Activated CD4-positive, alpha-beta T cell treated with anti-CD3 and anti-CD28 coated beads, Interleukin-2, amount 50 U/mL, for 16 hours (primary cell): ENCODE results near the gene SLC16A12.
"Not testable (repeated sequence)": the region's sequence is repeated elsewhere in the genome, so short reads cannot be mapped to it uniquely, and the experiment has no call there.

Experiments
- DNase-seq: peaks from one replicate; pipeline ENCODE4 v3.0.0-alpha.2; 2020

SLC16A12 gene

DNA sequence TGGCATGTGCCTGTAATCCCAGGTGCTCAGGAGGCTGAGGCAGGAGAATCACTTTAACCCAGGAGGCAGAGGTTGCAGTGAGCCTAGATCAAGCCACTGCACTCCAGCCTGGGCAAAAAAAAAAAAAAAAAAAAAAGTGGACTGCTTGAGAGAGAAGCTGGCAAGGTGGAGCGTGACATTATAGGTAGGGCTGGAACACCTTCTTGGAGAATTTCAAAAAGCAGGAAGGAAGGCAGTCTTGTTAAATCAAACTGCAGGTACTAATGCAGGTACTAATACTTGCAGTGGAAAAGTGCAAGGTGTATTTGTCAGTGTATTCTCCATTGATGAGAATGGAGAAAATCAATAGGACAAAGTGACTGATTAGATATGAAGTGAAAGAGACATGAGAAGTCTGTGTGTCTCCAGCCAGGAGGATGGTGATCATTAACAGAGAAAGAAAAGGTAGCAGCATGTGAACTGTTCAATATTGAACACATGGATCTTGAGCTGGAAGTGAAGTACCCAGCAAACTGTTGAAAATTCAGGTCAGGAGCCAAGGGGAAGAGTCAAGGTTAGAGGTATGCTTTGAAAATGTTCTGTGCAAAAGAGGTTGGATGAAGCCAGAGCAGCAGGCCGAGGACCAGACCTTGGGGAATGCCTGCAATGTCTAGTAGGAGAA is 12.6 kb upstream of the SLC16A12 start:
- DNase-seq, result no peak

DNA sequence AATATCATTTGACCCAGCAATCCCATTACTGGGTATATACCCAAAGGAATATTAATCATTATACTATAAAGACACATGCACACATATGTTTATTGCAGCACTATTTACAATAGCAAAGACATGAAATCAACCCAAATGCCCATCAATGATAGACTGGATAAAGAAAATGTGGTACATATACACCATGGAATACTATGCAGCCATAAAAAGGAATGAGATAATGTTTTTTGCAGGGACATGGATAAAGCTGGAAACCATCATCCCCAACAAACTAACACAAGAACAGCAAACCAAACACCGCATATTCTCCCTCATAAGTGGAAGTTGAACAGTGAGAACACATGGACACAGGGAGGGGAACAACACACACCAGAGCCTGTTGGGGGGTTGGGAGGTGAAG is 11.3 kb upstream of the SLC16A12 start:
- DNase-seq, result not testable (repeated sequence)

DNA sequence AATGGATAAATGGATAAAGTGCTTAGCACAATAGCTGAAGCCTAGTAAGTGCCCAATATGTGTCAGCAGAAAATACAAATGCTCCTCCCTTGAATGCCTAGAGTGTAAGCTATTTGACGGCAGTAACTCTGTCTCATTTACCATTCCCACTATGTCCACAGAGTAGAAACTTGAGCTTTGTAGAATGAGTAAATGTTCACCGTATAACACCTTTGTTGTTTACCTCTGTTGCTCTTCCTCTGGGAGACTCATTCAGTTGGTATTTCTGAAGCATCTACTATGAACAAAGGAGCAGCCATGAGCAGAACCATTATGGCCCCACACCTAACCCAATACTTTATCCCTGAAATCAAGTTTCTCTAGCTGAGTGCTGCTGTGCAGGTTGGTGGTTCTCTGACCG is 8.4 kb upstream of the SLC16A12 start:
- DNase-seq, result no peak

DNA sequence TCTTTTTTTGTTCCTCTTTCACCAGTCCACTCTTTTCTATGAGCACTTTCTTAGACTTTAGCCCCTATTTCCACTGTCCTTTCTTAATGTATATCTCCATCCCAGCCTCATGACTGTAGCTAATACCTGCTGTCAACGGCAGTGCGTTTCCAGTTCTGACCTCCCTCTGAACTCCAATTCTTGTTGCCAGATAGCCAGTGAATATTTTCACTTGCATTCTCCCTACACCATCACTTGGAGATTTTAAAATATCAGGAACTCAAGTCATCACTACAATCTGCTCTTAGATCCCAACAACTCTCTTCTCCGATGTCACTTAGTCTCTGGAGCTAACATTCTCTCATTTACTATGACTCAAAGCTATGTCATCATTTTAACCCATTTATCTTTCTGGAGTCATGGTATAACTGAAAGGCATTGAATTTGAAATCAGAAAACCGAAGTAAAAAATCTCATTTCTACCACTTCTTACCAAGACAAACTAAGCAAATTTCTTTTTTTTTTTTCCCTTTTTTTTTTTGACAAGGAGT is 5.1 kb upstream of the SLC16A12 start:
- DNase-seq, result no peak

DNA sequence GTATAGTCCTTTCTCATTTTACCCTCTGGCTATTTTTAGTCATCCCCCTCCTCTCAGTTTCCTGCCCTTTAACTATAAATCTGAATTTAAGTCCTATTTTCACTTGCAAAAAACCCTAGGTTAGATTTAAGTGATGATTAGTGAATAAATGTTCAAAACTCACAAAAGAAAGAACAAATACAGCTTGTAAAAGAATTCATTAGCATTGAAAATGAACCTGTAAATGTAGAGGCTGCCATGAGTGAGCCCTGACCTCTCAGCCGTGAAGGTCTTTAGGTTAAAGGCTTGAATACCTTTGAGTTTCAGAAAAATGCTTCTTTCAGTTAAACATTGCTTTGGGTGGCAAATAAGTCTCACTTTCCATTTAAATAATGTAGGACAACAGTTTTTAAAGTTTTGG is 2.0 kb upstream of the SLC16A12 start:
- DNase-seq, result no peak

DNA sequence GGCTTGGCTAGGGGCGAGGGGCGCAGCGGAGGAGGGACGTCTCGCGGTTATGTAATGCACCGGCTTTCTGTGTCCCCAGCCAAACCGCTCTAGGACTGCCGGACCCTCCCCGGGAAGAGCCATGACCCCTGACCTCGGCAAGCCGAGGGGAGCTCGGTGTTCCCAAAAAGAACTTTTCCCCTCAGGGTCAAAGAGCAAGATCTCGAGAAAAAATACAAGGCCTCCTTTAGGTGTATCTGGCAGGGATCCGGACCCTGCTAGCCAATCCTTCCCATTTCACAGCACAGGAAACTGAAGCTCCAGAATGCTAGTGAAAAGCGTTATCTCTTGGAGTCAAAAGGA is 590 bp upstream of the SLC16A12 start:
- DNase-seq, result no peak

DNA sequence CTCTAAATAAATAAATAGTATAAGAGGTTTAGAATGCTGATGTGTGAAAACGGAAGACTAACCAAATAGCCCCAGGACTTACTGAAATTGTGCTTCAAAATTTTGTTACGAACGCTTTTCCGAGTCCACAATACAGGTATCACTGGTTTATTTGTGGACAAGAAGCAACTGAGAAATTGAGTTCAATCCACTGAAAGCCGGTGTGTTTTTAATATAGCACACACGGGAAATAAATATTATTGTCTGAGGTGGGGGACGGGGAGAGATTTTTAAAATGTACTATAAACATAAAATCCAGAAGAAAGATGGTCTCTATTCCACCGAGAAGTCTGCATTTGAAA is 598 bp downstream of the SLC16A12 start:
- DNase-seq, result no peak

DNA sequence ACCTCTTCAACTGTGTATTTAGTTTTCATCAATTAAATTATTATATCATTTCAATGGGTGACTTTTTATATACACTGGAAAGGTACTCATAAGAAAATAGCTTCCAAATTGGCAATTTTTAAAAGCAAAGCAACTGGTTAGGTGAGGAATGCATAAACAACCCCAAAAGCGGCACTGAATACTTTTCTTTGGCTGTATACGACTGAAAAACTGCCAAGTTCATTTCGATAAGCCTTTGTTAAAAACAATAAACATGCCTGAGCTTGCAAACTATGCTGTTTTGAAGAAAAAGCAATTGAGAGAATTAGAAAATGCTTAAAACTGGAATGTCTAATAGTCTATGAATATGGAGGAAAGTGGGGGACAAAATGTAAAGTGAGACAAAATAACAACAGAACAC is 2.9 kb downstream of the SLC16A12 start:
- no peak for DNase-seq

DNA sequence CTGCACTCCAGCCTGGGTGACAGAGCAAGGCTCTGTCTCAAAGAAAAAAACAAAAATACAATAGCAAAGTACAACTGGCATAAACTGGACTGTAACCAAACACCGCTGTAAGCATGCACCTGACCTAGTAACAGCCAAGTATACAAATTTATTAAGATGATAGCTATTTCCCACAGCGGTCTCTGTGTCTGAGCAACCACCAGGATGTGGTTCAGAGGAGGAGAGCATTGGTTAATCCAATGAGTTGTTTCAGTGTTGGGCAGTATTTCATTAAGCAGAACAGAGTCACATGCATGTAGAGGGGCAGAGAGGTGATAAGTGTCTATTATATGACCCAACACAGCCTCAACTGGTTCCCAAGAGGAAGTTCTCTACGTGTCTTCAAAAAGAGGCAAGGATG is 4.0 kb downstream of the SLC16A12 start:
- no peak for DNase-seq

DNA sequence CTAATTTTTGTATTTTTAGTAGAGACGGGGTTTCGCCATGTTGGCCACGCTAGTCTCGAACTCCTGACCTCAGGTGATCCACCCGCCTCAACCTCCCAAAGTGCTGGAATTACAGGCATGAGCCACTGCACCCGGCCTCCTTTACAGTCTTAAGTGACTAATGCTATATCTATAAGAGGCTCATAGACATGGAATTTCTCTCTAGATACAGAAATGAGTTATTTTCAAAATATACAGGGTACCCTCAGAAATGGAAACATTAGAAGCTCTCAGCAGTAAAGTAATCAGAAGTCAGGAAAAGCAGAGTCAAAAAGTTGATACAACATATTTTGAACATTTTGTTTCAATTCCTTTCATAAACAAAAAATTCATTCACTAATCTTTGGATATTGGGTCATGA is 5.7 kb downstream of the SLC16A12 start:
- DNase-seq, result not testable (repeated sequence)

DNA sequence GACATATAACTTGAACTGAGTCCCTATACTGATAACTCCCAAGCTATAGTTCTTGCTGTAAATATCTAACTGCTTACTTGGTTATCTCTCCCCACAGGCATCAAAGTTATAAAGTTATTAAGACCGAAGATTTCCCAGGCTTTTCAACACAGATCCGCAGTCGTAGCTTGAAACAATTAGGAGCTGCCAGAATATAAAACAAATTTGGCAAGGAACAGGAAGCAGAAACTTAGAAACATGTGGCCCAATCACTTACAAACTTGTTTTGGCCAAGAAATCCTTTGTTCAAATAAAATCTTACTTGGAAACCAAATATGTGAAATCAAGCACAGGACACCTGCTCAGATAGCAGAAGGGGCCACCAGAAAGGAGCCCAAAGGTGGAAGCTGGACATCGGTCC is 9.0 kb downstream of the SLC16A12 start:
- no peak for DNase-seq

DNA sequence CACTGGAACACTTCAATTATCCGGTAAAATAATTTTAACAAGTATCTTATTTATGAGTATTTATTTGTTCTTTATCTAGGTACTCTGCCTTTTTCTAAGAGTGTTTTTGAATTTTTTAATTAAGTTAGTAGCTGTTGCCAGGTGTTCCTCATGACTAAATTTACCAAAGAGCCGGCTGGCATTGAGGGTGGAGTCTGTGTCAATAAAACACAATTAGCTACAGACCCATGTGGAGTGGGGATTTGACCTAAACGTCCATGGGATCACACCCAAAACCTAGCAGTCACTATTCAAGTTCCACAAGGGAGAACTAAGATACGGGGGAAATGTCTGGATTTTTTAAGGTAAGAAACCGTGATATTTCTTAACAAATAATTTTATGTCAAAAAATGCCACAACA is 9.8 kb downstream of the SLC16A12 start:
- DNase-seq, result no peak

DNA sequence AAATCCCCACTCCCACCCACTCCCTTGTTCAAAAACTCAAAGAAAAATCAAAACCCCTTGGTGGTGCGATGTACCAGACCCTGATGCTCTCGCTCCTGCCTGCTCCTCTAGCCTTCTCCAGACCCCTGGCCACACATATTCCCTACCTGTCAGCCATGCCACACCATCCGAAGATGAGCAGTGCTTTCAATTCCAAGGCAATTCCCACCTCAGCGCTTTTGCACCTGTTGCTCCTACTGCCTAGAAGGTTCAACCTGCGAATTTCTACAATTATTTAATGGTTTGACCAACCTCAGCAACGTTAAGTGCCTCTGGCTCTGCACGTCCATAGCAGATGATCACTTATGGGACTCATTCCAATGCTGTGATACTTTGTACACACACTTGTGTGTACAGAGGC is 11.1 kb downstream of the SLC16A12 start:
- no peak for DNase-seq

DNA sequence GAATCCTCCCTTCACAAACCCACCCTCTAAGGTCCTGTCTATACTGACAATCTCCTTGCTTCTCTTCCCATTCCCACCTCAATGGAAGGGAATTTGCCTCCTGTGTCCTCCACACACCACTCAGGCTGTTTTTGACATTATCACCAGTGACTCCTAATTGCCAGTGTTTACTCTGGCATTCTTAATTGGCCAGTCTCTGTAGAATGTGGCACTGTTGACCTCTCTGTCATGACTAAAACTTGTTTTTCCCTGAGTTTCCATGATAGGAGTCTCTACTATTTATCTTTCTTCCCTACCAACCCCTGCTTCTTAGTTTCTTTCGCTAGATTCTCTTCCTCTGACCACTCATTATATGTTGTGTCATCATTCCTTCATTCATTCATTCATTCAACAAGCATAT is 12.1 kb downstream of the SLC16A12 start:
- no peak for DNase-seq

DNA sequence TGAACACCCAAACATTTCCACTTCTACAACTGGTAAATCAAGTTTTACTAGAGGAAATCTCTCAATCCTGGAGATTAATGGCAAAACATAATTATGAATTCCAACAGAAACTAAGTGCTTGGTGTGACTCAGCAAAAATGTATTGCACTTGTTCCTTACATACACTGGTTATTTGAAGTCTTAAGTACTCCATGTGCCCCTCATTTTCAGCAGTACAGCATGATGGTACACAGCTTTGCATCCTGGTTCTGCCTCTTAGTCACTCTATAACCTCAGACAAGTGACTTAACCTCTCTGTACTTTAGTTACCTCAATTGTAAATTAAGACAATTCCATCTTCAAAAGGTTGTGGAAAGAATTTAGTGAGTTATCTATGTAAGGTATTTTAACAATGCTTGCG is 12.9 kb downstream of the SLC16A12 start:
- DNase-seq, result no peak

DNA sequence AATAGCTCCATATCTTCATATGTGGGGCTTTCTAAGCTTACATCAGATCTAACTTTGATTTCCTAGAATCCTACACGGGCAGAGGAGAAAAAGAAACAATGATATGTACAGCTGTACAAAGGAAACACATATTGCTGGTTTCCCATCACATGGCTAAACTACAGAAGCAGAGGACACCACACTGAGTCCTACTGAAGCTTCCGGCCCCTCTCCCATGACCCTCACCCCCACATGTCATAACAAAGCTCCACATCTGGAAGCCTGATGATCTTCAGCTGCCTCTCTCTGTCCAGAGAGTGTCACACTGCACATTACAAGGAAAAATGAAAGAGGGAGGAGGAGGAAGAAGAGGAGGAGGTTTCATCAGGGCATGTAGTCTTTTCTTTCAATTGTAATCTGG is 14.0 kb downstream of the SLC16A12 start:
- no peak for DNase-seq

DNA sequence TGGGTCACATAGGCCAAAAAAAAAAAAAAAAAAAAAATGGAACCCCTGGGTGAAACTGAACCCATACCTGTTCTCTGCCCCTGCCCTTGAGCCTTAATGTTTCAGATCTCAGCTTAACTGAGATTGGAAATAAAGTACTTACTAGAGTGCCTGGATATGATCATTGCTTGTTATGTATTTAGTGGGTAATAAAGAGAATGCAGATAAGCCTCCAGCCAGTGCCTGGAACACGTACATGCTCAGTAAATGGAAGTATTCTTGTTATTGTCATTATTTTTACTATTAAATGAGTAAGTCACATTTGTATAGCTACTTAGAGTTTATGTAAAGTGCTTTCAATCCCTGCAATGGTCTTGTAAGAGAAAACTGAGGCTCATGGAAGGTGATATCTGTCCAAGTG is 14.7 kb downstream of the SLC16A12 start:
- no peak for DNase-seq

DNA sequence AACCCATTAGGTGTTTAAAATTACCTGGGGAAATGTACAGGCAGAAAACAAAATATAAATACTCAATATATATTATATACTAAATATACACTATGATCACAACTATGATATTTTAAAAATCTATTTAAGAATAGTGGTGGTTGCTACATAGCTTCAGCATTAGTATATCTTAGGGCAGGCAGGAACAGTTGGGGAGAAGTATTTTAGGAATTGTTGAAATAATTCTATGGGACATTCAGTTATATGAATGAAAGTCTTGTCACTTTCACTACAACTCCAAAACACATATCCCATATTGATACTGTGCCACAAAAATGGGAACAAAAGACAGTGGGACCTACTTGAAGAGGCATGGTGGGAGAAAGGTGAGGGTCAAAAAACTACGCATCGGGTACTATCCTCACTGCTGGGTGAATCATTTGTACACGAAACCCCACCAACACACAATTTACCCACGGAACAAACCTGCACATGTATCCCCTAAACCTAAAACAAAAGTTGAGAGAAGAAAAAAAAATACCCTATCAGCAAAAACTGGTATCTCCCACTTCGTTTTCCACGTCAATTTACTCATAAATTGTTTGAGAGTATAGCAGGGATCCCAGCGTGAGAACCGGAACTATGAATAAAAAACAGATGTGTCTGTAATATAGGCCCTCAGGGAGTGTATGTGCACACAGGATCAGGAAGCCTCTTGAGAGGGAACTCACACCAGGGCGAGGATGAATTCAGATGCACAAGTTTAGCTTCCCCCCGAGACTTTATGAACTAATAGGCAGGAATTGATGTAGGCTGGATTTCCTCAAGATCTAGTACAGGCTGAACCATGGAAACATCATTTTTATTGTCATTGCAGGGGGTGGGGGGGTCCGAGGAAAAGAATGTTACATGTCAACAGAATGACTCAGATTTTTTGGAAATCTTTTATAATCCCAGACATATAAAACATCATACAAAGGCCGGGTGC is 16.2 kb downstream of the SLC16A12 start:
- no peak for DNase-seq

DNA sequence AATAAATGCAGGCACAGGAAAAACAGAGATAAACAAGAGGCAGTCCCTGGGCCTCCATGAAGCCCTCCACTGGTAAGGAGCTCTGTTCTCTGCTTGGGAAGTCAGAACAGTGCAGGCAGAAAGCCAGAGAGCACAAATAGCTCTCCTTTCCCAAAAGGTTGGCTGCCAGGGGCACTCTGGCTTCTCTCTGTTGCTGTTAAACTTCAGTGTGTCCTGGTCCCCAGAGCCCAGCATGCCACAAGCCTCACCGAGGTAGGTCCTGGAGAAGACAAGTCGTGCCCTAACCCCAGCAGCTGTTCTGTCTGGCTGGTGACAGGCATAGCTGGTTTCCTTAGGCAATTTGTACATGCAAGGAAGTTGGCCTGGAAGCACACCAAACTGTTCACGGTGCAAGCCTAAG is 17.3 kb downstream of the SLC16A12 start:
- DNase-seq, result no peak

DNA sequence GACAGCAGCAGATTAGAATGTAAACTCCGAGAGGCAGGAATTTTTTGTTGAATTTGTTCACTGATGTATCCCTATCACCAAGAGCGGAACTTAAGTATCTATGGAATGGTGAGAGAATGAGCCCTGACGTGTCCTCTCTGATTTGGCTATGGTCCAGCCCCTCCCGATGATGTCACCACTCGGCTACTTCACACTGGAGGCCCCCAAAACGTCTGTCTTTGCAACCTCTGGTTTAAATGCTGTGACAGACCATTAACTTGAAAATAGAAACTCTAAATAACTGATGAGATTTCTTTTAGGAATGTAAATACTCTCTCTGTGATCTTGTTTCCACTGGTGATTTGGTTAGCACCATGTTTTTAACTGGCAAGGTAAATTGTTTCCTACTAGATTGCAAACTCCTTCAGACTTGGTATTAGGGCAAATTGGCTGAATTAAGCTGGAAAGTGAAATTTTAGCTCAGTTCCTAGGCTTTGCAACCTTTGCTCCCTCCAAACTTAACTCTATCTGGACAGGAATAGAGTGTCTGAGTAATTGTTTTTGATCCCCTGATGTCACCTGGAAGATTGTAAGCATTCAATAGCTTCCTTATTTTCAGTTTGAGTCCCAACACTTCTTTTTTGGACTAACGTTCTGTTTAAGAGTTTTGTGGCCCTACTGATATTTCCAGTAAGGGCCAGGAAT is 19.1 kb downstream of the SLC16A12 start:
- DNase-seq, result no peak

DNA sequence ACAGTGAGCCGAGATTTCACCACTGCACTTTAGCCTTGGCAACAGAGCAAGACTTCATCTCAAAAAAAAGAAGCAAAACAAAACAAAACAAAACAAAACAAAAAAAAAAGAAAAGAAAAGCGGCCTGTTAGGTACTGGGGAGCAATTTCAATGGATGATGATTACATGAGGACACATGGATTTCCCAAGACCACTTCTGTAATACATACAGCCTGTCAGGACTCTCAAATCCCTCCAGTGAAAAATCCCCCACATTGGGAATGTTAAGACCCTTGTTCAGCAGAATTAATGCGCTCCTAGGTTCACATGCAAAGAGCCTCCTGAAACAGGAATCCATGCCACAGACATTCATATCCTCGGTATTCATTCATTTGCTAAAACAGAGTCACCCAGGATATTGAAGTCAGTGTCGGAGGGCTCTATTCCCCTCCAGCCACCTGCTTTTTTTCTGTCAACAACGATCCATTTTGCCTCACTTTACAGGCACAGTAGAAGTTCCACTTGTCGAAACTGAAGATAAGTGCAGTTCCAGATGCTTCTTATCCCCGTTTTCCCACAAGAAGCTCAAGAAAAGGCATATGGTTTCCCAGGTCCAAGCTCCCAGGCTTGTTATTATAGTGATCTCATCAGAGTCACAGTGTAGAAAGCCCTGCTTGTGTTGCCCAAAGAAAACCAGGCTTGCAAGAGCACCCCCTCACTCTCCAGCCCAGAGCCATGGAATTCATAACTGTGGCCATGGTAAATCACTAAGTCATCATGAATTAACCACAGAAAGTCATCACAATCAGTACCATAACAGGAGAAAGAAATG is 20.2 kb downstream of the SLC16A12 start:
- DNase-seq, result no peak

DNA sequence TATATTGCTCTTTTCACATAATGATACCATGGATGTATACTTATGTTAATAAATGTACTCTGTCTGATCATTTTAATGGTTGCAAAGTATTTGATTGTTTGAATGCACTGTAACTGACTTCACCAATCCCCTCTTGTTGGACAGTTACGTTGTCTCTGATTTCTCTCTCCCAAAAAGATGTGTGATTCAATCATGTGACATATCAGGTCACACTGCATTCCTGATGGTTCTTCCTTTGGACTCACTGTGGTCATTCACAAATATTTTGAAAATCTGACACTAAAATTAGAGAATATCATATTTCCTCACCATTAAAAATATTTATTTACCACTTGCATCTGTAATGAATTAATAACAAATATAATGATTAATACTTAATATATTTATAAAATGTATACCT is 22.2 kb downstream of the SLC16A12 start:
- no peak for DNase-seq
